Fibroblast of villous mesenchyme (primary cell): Measurements from ENCODE around the gene CLMN. TPM values are rescaled to one million over a fixed set of nuclear protein-coding genes. Genes with fewer than 3 reads are reported as not detected.
"Not testable (repeated sequence)": the region's sequence is repeated elsewhere in the genome, so short reads cannot be mapped to it uniquely, and the experiment has no call there.

Source experiments
- DNase-seq: peaks from one replicate; pipeline ENCODE4 v3.0.0-alpha.2; 2010; ENCODE audit warnings: low read depth
- H3K4me3 ChIP-seq: 2 replicates; pipeline ENCODE4 v1.5.1; 2011; ENCODE audit warnings: low read depth, mild to moderate bottlenecking, low read length
- CTCF ChIP-seq: IDR thresholded peaks from 2 replicates; pipeline ENCODE4 v1.5.1; 2012; ENCODE audit warnings: low read depth, mild to moderate bottlenecking, low read length; ENCODE audit not compliant: insufficient read depth
- total RNA-seq: library from RNA; depleted of rRNA; stranded (reverse); fragments of >200 nt; gene quantifications from 2 replicates; pipeline ENCODE4 v1.2.3, GENCODE V29; 2012

The CLMN gene
- total RNA-seq, 1 donor, result 0.43 TPM

- no peak for TF ChIP-seq CTCF
- no peak overlapping the region for H3K4me3 ChIP-seq
- peak; percentile 41 for DNase-seq
Observed at GRCh38 chr14:95140060-95140858, 179.4 kb downstream of the CLMN start.

DNA sequence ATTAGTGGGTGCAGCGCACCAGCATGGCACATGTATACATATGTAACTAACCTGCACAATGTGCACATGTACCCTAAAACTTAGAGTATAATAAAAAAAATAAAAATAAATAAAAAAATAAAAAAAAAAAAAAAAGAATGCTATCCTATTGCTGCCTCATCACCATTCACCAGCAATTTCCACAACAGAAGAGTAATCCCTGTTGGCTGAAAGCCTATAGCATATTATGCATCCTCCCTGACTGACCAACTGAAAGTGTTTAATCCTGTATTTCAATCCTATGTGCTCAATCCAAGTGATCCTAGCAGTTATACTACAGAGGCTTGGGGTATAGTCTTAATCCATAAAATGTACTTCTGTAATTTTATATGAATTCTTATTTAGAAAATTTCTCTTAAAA is 180.8 kb downstream of the CLMN start:
- no peak overlapping the region for H3K4me3 ChIP-seq
- no peak for DNase-seq
- no peak for TF ChIP-seq CTCF

DNA sequence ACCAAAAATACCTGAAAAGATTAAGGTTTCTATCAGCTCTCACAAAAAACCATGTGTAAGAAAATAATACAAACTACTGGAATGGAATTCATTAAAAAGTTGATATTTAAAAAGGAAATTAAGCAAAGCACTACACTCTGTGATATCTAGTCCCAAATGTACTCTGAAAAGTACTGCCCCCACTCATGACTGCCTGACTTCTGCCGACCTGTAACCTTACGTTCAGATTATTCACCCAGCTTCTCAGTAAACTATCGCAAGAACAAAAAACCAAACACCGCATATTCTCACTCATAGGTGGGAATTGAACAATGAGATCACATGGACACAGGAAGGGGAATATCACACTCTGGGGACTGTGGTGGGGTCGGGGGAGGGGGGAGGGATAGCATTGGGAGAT is 181.3 kb downstream of the CLMN start:
- DNase-seq, H3K4me3 ChIP-seq: not testable (repeated sequence)

- DNase-seq, result no peak
- no peak overlapping the region for H3K4me3 ChIP-seq
- TF ChIP-seq CTCF, result no peak
Observed at GRCh38 chr14:95137804-95138167, 181.9 kb downstream of the CLMN start.

DNA sequence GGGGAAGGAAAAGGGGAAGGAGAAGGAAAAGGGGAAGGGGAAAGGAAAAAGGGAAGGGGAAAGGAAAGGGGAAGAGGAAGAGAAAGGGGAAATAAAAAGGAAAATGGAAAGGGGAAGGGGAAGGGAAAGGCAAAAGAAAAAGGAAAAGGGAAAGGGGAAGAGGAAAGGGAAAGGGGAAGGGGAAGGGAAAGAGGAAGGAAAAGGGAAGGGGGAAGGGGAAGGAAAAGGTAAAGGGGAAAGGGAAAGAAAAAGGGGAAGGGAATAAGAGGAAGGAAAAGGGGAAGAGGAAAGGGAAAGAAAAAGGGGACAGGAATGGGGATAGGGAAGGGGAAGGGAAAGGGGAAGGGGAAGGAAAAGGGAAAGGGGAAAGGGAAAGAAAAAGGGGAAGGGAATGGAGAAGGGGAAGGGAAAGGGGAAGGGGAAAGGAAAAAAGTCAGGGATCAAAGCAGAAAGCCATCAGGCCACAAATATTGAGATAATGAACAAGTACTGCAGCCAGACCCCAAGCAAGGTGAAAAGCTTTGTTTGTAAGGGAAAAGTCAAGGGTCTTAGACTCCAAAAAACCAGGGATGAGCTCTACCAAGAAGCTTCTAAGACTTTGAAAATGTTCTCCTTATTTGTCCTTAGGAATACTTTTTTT is 182.4 kb downstream of the CLMN start:
- TF ChIP-seq CTCF, result no peak
- no peak overlapping the region for H3K4me3 ChIP-seq
- DNase-seq, result no peak

DNA sequence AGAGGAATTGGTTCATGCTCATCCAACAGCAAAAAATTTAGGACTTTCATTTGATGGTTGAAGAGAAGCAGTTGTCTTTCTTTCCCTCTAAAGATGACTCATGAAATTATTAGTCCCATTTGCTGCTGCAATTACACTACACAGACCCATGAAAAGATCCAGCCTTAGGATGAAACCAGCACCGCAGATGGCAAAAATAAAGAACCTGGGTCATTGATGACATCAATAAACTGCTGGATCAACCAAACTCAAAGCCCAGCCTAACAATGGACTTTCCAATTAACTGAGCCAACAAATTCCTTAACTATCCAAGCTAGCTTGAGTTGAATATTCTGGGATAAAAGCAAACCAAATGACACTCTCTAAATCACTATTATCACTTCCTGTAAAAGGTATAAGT is 183.1 kb downstream of the CLMN start:
- no peak overlapping the region for H3K4me3 ChIP-seq
- TF ChIP-seq CTCF, result no peak
- DNase-seq, result peak; percentile 47

DNA sequence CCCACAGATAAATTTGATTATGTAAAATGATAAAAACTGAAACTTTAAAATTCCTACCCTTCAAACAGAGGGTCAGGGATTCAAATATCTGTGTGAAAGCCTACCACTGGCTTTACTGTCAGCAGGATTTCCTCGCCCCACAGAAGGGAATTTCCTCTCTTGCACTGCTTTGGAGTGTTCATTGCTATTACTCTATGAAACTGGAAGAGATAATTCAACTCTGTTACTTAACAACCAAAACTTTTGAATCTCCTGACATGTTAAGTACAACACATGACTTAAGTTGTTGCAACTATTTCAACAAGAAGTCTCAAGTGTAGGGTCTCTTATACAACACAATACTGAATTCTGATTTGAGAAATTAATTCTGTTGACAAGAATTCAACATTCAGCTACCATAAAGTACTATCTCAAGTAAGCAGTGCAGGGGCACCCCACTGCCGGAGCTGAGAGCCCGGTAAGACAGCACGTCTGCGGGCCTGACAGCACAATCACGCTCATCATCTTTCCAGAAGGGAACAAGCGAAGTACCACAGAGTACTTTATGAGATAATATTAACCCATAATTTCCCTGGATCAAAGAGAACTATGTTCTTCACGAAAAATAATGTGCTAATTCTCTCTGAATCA is 185.3 kb downstream of the CLMN start:
- peak; percentile 40 for DNase-seq
- TF ChIP-seq CTCF, result no peak
- H3K4me3 ChIP-seq, result no peak overlapping the region
